Fibroblast of pulmonary artery (primary cell): ENCODE data around the gene STRN4.

Experiments
- DNase-seq: peaks from one replicate; pipeline ENCODE4 v3.0.0-alpha.2; 2010; ENCODE audit warnings: low read depth
- H3K4me3 ChIP-seq: replicated peaks from 2 replicates; pipeline ENCODE4 v1.5.1; 2011; ENCODE audit warnings: low read depth, mild to moderate bottlenecking, control low read depth, low read length, moderate library complexity
- CTCF ChIP-seq: IDR thresholded peaks from 2 replicates; pipeline ENCODE4 v1.5.1; 2011; ENCODE audit warnings: mild to moderate bottlenecking, control low read depth, low read length, inconsistent platforms; ENCODE audit errors: missing control alignments

STRN4 gene

GRCh38 chr19:46704379-46705076 is 41.7 kb downstream of the STRN4 start:
- TF ChIP-seq CTCF = peak; percentile 93
- no peak overlapping the region for H3K4me3 ChIP-seq
- DNase-seq = peak; percentile 55

GRCh38 chr19:46700704-46701103 is 45.5 kb downstream of the STRN4 start:
- no peak for TF ChIP-seq CTCF
- DNase-seq = no peak
- H3K4me3 ChIP-seq = no peak overlapping the region

GRCh38 chr19:46698395-46699321 is 47.6 kb downstream of the STRN4 start:
- H3K4me3 ChIP-seq = no peak overlapping the region
- no peak for DNase-seq
- TF ChIP-seq CTCF = no peak

- DNase-seq = peak; percentile 53
- no peak for TF ChIP-seq CTCF
- no peak overlapping the region for H3K4me3 ChIP-seq
Measured at GRCh38 chr19:46697204-46697960, 48.9 kb downstream of the STRN4 start.

GRCh38 chr19:46696866-46697203 is 49.4 kb downstream of the STRN4 start:
- no peak for TF ChIP-seq CTCF
- H3K4me3 ChIP-seq = no peak overlapping the region
- no peak for DNase-seq

- no peak overlapping the region for H3K4me3 ChIP-seq
- no peak for TF ChIP-seq CTCF
- DNase-seq = no peak
Measured at GRCh38 chr19:46696052-46696451, 50.2 kb downstream of the STRN4 start.
